Neural cell (in vitro differentiated cells): ENCODE data around the gene NSMCE1. TPM values are rescaled to one million over a fixed set of nuclear protein-coding genes. Genes with fewer than 3 reads are reported as not detected.

Experiments
- H2AFZ ChIP-seq: fragments of 200-600, 300-800 bp; sonication (generic), shearing (Covaris generic); 2 replicates; pipeline ENCODE4 v1.6.0; 2014; ENCODE audit warnings: low read depth, mild to moderate bottlenecking, antibody characterized with exemption, low read length, moderate library complexity
- H3F3A ChIP-seq: fragments of 200-600 bp; shearing (Covaris generic); 2 replicates; pipeline ENCODE4 v1.6.1; 2016; ENCODE audit warnings: mild to moderate bottlenecking, moderate library complexity, mixed read lengths, antibody characterized with exemption, low read length; ENCODE audit not compliant: insufficient read depth, poor library complexity, severe bottlenecking
- H3K27ac ChIP-seq: fragments of 200-600, 300-800 bp; sonication (generic), shearing (Covaris generic); 2 replicates; pipeline ENCODE4 v1.5.1; 2014; ENCODE audit warnings: mild to moderate bottlenecking, low read length, moderate library complexity
- H3K27me3 ChIP-seq: fragments of 300-800, 200-600 bp; sonication (generic), shearing (Covaris generic); 2 replicates; pipeline ENCODE4 v1.6.0; 2014; ENCODE audit warnings: mild to moderate bottlenecking, low read depth, low read length, moderate library complexity; ENCODE audit not compliant: insufficient read depth
- H3K36me3 ChIP-seq: fragments of 300-800, 200-600 bp; sonication (generic), shearing (Covaris generic); 2 replicates; pipeline ENCODE4 v1.5.1; 2014; ENCODE audit warnings: mild to moderate bottlenecking, antibody characterized with exemption, low read length, moderate library complexity; ENCODE audit not compliant: insufficient read depth
- H3K4me2 ChIP-seq: fragments of 300-800, 200-600 bp; sonication (generic), shearing (Covaris generic); 2 replicates; pipeline ENCODE4 v1.6.0; 2014; ENCODE audit warnings: mild to moderate bottlenecking, low read length
- H3K4me3 ChIP-seq: fragments of 300-800, 200-600 bp; sonication (generic), shearing (Covaris generic); 2 replicates; pipeline ENCODE4 v1.5.1; 2014; ENCODE audit warnings: mild to moderate bottlenecking, low read length, moderate library complexity
- H3K79me2 ChIP-seq: fragments of 200-600 bp; shearing (Covaris generic); replicated peaks from 2 replicates; pipeline ENCODE4 v1.6.0; 2014; ENCODE audit warnings: mild to moderate bottlenecking, low read length, moderate library complexity; ENCODE audit not compliant: insufficient read depth
- H3K9ac ChIP-seq: fragments of 300-800, 200-600 bp; sonication (generic), shearing (Covaris generic); 2 replicates; pipeline ENCODE4 v1.6.1; 2016; ENCODE audit warnings: mild to moderate bottlenecking, low read length, mixed read lengths
- H3K9me2 ChIP-seq: fragments of 200-600 bp; shearing (Covaris generic); 2 replicates; pipeline ENCODE4 v1.6.1; 2016; ENCODE audit warnings: mild to moderate bottlenecking, low read length, mixed read lengths; ENCODE audit not compliant: insufficient read depth
- H3K9me3 ChIP-seq: fragments of 200-600, 300-800 bp; sonication (generic), shearing (Covaris generic); 2 replicates; pipeline ENCODE4 v1.6.1; 2016; ENCODE audit warnings: mild to moderate bottlenecking, mixed run types, low read length, moderate library complexity, mixed read lengths
- H4K20me1 ChIP-seq: fragments of 200-600 bp; shearing (Covaris generic); 2 replicates; pipeline ENCODE4 v1.6.1; 2016; ENCODE audit warnings: mild to moderate bottlenecking, mixed run types; ENCODE audit not compliant: insufficient read depth
- EP300 ChIP-seq: fragments of 450-650 bp; conservative IDR thresholded peaks from 2 replicates; pipeline ENCODE4 v1.6.1; 2014; ENCODE audit warnings: antibody characterized with exemption, mild to moderate bottlenecking, moderate library complexity; ENCODE audit not compliant: poor library complexity, severe bottlenecking
- EZH2 ChIP-seq: fragments of 200-600, 300-800 bp; shearing (Covaris generic), sonication (generic); IDR thresholded peaks from 2 replicates; pipeline ENCODE4 v1.6.1; 2014; ENCODE audit warnings: antibody characterized with exemption, low read length, borderline replicate concordance, mild to moderate bottlenecking; ENCODE audit not compliant: insufficient read depth, poor library complexity, severe bottlenecking
- MXI1 ChIP-seq: fragments of 450-650 bp; conservative IDR thresholded peaks from 2 replicates; pipeline ENCODE4 v1.6.1; 2014; ENCODE audit warnings: antibody characterized with exemption, mild to moderate bottlenecking; ENCODE audit not compliant: poor library complexity, severe bottlenecking
- POLR2AphosphoS5 ChIP-seq: IDR thresholded peaks from 2 replicates; pipeline ENCODE4 v1.6.1; 2012
- RAD21 ChIP-seq: fragments of 450-650 bp; conservative IDR thresholded peaks from 2 replicates; pipeline ENCODE4 v1.6.1; 2014; ENCODE audit warnings: antibody characterized with exemption, mild to moderate bottlenecking, moderate library complexity
- SMC3 ChIP-seq: fragments of 450-650 bp; conservative IDR thresholded peaks from 2 replicates; pipeline ENCODE4 v1.6.1; 2014; ENCODE audit warnings: antibody characterized with exemption, mild to moderate bottlenecking, moderate library complexity; ENCODE audit not compliant: poor library complexity
- TAF1 ChIP-seq: IDR thresholded peaks from 2 replicates; pipeline ENCODE4 v1.6.1; 2012; ENCODE audit warnings: low read depth
- polyA plus RNA-seq: library from polyadenylated mRNA; depleted of rRNA; stranded (reverse); fragments of >200 nt; gene quantifications from 2 replicates; pipeline ENCODE4 v1.2.3, GENCODE V29; 2014
- TF ChIP-seq, protein P1 (sequence below): IDR thresholded peaks from 2 replicates; pipeline ENCODE4 v1.6.1; 2012; ENCODE audit warnings: borderline replicate concordance
- TF ChIP-seq, protein P2 (sequence below): fragments of 450-650 bp; IDR thresholded peaks from 2 replicates; pipeline ENCODE4 v1.5.1; 2014; ENCODE audit warnings: antibody characterized with exemption, mild to moderate bottlenecking, moderate library complexity; ENCODE audit not compliant: poor library complexity, severe bottlenecking

The NSMCE1 gene
- polyA plus RNA-seq, 1 donor from 2014 or later: 11.5 TPM

DNA sequence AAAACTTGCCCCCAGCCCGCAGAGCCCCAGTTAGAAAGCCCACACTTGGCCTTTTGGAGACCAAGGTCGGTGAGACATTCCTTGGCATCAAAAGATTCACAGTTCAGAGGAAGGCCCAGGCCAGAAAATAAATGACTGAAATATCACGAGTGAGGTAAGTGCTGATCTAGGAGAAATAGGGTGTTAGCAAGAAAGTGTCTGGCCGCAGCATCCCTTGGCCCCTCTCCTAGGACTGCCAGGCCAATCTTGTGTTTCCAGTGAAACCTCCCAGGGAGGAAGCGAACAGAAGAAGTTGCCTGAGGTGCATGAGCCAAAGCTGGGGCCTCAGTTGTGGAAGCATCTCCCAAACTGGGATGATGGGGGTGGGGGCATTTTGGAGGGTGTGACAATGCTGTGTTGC lies 22.5 kb upstream of the NSMCE1 start:
- Histone ChIP-seq H3K36me3 (no peaks in the 10 kb centered on the region), H3K4me2 (no peak overlapping the region), H4K20me1 (no peaks in the 10 kb centered on the region), H3K27me3 (no peaks in the 10 kb centered on the region), H2AFZ (no peak overlapping the region), H3K9me3 (no peaks in the 10 kb centered on the region), H3K79me2 (no peaks in the 10 kb centered on the region), H3F3A (no peaks in the 10 kb centered on the region), H3K27ac (no peak overlapping the region), H3K4me3 (no peak overlapping the region), H3K9ac (no peak overlapping the region), H3K9me2 (no peaks in the 10 kb centered on the region)
- TF ChIP-seq, protein P1, sequence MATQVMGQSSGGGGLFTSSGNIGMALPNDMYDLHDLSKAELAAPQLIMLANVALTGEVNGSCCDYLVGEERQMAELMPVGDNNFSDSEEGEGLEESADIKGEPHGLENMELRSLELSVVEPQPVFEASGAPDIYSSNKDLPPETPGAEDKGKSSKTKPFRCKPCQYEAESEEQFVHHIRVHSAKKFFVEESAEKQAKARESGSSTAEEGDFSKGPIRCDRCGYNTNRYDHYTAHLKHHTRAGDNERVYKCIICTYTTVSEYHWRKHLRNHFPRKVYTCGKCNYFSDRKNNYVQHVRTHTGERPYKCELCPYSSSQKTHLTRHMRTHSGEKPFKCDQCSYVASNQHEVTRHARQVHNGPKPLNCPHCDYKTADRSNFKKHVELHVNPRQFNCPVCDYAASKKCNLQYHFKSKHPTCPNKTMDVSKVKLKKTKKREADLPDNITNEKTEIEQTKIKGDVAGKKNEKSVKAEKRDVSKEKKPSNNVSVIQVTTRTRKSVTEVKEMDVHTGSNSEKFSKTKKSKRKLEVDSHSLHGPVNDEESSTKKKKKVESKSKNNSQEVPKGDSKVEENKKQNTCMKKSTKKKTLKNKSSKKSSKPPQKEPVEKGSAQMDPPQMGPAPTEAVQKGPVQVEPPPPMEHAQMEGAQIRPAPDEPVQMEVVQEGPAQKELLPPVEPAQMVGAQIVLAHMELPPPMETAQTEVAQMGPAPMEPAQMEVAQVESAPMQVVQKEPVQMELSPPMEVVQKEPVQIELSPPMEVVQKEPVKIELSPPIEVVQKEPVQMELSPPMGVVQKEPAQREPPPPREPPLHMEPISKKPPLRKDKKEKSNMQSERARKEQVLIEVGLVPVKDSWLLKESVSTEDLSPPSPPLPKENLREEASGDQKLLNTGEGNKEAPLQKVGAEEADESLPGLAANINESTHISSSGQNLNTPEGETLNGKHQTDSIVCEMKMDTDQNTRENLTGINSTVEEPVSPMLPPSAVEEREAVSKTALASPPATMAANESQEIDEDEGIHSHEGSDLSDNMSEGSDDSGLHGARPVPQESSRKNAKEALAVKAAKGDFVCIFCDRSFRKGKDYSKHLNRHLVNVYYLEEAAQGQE: no peak
- TF ChIP-seq POLR2AphosphoS5: no peak
- TF ChIP-seq MXI1: no peak
- no peak for TF ChIP-seq TAF1
- no peak for TF ChIP-seq EP300
- TF ChIP-seq SMC3: no peak
- TF ChIP-seq EZH2: no peak
- TF ChIP-seq, protein P2, sequence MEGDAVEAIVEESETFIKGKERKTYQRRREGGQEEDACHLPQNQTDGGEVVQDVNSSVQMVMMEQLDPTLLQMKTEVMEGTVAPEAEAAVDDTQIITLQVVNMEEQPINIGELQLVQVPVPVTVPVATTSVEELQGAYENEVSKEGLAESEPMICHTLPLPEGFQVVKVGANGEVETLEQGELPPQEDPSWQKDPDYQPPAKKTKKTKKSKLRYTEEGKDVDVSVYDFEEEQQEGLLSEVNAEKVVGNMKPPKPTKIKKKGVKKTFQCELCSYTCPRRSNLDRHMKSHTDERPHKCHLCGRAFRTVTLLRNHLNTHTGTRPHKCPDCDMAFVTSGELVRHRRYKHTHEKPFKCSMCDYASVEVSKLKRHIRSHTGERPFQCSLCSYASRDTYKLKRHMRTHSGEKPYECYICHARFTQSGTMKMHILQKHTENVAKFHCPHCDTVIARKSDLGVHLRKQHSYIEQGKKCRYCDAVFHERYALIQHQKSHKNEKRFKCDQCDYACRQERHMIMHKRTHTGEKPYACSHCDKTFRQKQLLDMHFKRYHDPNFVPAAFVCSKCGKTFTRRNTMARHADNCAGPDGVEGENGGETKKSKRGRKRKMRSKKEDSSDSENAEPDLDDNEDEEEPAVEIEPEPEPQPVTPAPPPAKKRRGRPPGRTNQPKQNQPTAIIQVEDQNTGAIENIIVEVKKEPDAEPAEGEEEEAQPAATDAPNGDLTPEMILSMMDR: no peak
- no peak for TF ChIP-seq RAD21

DNA sequence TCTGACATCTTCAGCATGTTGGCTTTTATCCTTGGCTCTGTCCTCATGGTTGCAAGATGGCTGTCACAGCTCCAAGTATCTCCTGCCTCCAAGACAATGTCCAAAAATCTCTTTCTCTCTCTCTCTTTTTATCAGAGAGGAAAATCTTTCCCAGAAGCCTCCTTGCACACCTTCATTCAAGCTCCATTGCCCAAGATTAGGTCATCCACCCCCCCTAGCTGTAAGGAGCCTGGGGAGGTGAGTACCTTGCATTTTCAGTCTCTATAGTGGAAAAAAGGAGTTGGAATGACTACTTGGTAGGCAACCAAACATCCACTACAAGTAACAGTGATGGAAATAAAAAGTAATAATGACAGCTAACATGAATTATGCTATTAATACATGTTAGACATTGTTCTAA lies 22.0 kb upstream of the NSMCE1 start:
- Histone ChIP-seq H3K9me3 (no peaks in the 10 kb centered on the region), H3K27ac (no peak overlapping the region), H3F3A (no peaks in the 10 kb centered on the region), H3K4me3 (no peak overlapping the region), H2AFZ (no peak overlapping the region), H4K20me1 (no peaks in the 10 kb centered on the region), H3K36me3 (no peaks in the 10 kb centered on the region), H3K79me2 (no peaks in the 10 kb centered on the region), H3K27me3 (no peaks in the 10 kb centered on the region), H3K4me2 (no peak overlapping the region), H3K9me2 (no peaks in the 10 kb centered on the region), H3K9ac (no peak overlapping the region)
- TF ChIP-seq POLR2AphosphoS5: no peak
- TF ChIP-seq EZH2: no peak
- no peak for TF ChIP-seq RAD21
- TF ChIP-seq, protein P2: no peak
- TF ChIP-seq MXI1: no peak
